GM21515 (cell line): Measurements from ENCODE around the gene NOC3L.
"Not testable (repeated sequence)": the region's sequence is repeated elsewhere in the genome, so short reads cannot be mapped to it uniquely, and the experiment has no call there.

Experiments
- ATAC-seq: cut with Tn5 transposase; IDR thresholded peaks from one replicate; pipeline ENCODE4 v1.9.1; 2021; ENCODE audit not compliant: unreplicated experiment

NOC3L gene

GRCh38 chr10:94361171-94361794 is 1.5 kb downstream of the NOC3L start:
- ATAC-seq: no peak

DNA sequence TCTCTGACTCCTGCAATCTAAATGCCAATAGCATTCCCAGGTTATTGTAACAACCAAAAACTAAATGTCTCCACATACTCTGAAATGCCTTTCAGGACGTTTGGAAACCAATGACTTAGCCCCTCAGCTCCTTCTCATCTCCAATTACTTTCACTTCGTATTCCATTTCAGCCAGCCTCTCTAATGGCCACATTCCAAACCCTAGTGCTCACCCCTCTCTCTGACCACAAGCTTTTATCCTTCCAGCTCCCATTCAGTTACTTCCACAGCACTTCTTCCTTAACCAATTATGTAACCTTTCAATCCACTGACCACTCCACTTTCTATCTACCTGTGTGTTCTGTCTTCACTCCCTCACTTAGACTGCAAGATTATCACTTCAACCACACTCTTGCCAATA is 4.3 kb downstream of the NOC3L start:
- ATAC-seq: no peak

- no peak for ATAC-seq
Measured at GRCh38 chr10:94357193-94357592, 5.5 kb downstream of the NOC3L start.

- ATAC-seq: no peak
Measured at GRCh38 chr10:94355841-94356240, 6.9 kb downstream of the NOC3L start.

DNA sequence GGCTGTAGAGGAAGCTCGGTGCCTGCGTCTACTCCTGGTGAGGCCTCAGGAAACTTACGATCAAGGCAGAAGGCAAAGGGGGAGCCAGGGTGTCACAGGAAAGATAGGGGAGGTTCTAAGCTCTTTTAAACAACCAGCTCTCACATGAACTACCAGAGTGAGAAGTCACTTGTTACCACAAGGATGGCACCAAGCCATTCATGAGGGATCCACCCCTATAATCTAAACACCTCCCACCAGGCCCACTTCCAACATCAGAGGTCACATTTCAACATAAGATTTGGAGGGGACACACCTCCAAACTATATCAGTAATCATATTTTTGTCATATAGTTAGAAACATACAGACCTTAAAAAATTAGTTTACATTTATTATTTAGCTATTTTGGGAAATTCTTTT is 9.4 kb downstream of the NOC3L start:
- no peak for ATAC-seq

GRCh38 chr10:94351089-94351488 is 11.7 kb downstream of the NOC3L start:
- no peak for ATAC-seq

DNA sequence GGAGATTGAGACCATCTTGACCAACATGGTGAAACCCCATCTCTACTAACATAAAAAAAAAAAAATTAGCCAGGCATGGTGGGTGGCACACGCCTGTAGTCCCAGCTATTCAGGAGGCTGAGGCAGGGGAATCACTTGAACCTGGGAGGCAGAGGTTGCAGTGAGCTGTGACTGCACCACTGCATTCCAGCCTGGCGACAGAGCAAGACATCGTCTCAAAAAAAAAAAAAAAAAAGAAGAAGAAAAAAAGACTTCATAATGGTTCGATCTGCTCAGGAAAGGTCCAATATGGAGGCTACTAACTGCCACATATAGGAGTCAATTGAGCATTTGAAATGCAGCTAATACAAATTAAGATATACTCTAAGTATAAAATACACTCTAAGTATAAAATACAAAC is 12.2 kb downstream of the NOC3L start:
- ATAC-seq: not testable (repeated sequence)

GRCh38 chr10:94349327-94349726 is 13.4 kb downstream of the NOC3L start:
- no peak for ATAC-seq

DNA sequence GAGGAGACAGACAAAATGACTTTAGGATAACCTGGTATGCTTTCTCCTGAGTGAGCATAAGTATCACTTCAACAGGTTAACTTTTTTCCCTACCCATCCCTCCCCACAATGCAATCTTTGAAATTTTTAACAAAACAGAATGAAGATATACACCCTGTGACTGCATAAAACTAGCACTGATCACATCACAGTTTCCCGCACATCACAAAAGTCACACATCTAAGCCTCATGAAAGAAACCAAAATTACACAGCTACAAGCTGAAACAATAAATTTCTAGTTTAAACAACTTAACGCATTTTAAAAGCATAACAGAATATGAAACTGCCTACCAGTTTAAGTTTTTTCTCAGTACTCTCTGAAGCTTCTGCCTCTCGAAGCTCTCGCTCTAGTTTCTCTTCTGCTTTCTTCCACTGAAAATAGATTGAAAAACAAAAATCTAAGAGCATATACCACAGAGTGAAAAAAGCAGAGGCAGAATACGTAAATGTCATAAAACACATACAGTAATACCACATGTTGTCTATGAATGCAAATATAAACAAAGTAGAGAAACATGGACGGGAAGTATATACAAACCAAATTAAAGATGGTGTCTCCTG is 18.1 kb downstream of the NOC3L start:
- ATAC-seq: peak; percentile 95

DNA sequence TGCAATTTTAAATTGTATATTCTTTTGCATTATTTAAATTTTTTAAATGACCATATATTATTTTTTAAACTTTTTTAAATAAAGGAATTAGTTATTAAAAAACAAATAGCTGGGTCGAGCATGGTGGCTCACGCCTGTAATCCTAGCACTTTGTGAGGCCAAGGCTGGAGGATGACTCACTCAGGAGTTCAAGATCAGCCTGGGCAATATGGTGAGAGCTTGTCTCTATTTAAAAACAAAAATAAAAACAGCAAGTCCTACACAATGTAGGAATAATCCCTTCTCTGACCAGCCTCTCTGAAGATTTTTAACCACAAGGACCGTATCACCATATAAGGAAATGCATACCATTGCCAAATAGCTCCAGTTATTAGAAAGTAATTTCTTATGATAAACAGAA is 19.6 kb downstream of the NOC3L start:
- no peak for ATAC-seq

DNA sequence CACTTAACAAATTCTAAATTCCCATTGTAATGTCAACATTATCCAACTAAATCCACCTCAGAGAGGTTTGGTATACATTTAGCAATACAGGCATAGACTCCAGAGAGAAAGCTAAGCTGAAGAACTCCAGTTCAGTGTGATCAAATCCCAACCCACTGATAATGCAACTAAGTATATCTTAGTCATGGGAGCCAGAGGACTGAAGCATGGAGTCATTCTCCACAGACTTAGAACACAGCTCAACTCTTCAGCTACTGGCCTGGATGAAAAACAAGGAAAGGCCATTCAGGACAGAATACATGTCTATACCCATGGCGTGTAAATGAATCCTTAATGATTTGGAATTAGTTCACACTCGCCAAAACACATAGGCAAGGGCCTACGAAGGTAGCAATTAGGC is 27.9 kb downstream of the NOC3L start:
- ATAC-seq: no peak

- ATAC-seq: no peak
Measured at GRCh38 chr10:94333051-94333450, 29.7 kb downstream of the NOC3L start.

- ATAC-seq: no peak
Measured at GRCh38 chr10:94328613-94329012, 34.1 kb downstream of the NOC3L start.

DNA sequence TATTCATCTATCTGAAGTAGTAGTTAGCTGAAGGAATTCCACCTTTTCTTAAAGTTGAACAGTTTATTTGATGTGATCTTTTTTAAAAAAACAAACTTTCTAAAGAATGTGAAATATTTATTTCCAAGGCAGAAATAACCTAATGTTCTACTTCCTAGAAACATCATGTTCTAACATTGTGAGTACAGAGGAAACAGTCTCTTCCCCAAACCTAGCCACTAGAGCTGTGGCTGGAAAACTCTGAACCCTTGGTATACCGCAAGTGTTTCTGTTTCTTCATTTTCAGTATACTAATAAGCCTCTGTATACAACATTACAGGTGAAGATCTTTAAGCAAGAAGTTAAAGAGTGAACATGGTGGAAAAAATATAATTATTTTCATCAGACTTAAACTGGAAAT is 35.1 kb downstream of the NOC3L start:
- no peak for ATAC-seq

GRCh38 chr10:94324609-94325233 is 38.0 kb downstream of the NOC3L start:
- ATAC-seq: no peak

DNA sequence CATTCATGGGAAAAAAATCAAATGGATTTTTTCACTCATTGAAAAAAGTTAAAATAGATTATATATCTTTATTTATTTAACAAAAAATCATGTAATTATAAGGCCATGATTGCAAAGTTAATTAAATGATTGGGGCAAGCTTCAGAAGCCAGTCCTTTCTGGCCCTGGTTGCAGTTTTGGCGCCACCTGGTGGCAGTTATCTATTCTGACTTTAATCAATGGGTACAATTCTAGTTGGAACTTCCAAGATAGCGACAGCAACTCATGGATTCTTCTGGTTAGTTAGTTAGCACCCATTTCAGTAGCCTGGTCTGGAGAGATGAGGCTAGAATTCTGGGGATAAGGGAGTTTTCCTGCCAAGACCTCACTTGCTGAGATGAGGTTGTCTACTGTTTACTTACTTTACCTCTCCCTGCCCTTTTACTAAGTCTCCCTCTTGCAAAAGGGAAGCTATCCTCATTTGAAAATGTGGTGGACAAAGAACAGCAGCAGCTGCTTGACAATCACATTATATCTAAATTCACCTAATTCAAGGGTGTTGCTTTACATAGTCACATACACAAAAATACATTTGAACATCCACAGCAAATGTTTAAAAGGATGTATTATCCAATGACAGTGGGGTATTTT is 42.3 kb downstream of the NOC3L start:
- ATAC-seq: no peak

DNA sequence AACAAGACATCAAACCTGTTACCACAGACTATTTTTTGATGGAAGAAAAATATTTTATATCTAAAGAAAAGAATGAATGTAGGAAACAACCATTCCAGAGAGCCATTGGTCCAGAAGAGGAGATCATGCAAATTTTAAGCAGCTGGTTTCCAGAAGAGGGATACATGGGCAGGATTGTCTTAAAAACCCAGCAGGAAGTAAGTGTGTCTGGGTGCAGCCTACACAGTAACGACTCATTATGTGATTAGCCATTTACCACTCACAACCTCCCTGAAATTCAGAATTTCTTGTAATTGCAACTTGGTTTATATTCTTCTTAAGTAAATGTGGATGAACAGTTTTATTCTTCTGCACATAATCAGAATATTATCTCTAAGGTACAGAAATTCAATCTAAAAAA is 46.2 kb downstream of the NOC3L start:
- ATAC-seq: no peak

DNA sequence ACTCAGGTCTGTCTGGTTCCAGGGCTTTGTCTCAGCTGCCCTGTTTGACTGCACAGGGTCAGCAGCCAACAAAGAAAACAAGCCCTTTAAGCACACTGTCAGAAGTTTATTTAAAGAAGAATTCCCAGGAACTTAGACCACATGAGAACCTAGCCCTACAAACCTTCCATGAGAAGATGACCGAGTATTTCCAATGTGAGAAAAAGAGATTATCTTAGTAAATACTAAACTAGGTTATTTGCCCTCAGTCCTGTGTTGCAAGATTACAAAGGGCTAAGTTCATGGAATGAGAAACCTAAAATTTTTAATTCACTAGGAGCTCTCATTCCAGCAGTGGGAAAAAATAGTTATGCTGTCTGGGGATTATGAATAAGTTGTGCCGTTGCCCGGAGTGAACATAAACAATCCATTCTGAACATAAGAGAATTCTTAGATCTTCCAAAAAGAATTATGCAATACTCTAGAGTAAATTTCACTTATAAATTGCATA is 46.7 kb downstream of the NOC3L start:
- no peak for ATAC-seq

DNA sequence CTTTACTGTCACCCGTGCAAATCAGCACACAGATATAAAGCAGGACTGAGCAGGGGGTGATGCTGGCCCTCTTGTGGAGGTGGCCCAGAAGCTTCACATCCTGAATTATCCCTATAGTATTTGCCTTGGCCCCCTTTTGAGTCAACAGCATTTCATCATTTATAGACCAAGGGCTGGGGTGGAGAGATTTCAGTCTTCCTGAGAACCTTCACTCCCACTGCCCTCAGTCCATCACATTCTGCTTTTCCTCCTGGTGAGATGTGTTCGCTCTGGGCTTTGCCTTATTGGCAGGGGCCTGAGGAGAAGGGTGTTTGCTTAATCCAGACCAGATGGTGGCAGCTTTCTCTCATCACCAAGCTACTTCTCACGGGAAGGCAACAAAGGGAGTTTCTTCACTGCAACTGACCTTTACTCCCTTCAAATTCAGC is 47.7 kb downstream of the NOC3L start:
- no peak for ATAC-seq

DNA sequence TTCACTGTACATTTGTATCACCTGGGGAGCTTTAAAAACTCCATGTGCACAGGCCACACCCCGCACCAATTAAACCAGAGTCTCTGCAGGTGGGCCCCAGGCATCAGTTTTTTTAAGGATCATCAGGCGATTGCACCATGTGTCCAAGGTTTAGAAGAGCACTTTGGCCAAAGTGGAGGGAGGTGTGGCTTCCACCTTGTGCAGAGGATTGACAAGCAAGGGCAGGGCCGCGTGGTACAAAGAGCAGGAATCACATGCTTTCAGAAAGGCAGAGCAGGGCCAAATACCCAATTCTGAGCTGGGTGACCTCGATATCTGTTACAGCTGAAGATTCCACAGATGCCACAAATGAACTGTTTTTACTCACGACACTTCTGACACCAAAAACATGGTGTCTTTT is 52.4 kb downstream of the NOC3L start:
- no peak for ATAC-seq

DNA sequence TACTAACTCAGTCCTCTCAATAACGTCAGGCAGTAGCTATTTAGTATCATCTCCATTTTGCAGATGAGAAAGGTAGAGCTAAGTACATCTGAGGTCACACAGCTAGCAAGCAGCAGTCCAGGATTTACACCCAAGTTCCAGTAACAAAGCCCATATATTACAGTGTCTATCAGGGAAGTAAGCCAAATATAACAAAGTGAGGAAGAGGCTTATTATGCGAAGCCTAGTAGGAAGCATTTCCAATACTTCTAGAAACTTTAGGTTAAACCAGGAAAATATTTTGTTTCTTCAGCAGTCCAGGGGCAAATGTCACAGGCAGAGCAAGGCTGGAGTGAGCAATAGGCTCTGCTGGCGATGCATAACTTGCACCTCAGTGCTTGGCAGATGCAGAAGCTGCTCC is 53.9 kb downstream of the NOC3L start:
- no peak for ATAC-seq

GRCh38 chr10:94307046-94307615 is 55.6 kb downstream of the NOC3L start:
- ATAC-seq: no peak
